K562 (cell line): Measurements from ENCODE around the gene BAIAP3. TPM values are rescaled to one million over a fixed set of nuclear protein-coding genes. Genes with fewer than 3 reads are reported as not detected.
A peak's percentile ranks its signal among the peaks of the same experiment; 100 is the strongest.

Experiments used
- ARID3A ChIP-seq: IDR thresholded peaks from 2 replicates; pipeline ENCODE4 v1.6.1; 2012; ENCODE audit warnings: low read depth, low read length, improper control_type of control experiment, borderline replicate concordance
- BCLAF1 ChIP-seq, 2 experiments: fragments of 450-650 bp in 1 of 2; IDR thresholded peaks; 2 replicates each; pipeline ENCODE4 v1.6.1; 2011 to 2017; ENCODE audit warnings: low read depth in 2 of 2, antibody characterized with exemption in 1 of 2, borderline replicate concordance in 1 of 2, low read length in 1 of 2, mild to moderate bottlenecking in 1 of 2, mixed read lengths in 1 of 2; ENCODE audit not compliant: control insufficient read depth in 1 of 2
- BCOR ChIP-seq: fragments of 450-650 bp; IDR thresholded peaks from 2 replicates; pipeline ENCODE4 v1.6.1; 2016
- FOXA1 ChIP-seq: fragments of 450-650 bp; IDR thresholded peaks from 2 replicates; pipeline ENCODE4 v1.6.1; 2016; ENCODE audit warnings: mild to moderate bottlenecking, borderline replicate concordance
- HBP1 ChIP-seq: fragments of 450-650 bp; formaldehyde crosslinking; IDR thresholded peaks from 2 replicates; pipeline ENCODE4 v1.4.0; 2022; ENCODE audit warnings: missing genetic modification characterization
- HIVEP1 ChIP-seq: fragments of 250-450 bp; sonication (Bioruptor Pico); IDR thresholded peaks from 2 replicates; pipeline ENCODE4 v1.4.0; 2020; ENCODE audit warnings: mild to moderate bottlenecking
- NCOR1 ChIP-seq: fragments of 450-650 bp; IDR thresholded peaks from 2 replicates; pipeline ENCODE4 v1.6.1; 2016; ENCODE audit warnings: mild to moderate bottlenecking, moderate library complexity
- NEUROD1 ChIP-seq: fragments of 150-350 bp; IDR thresholded peaks from 2 replicates; pipeline ENCODE4 v1.6.1; 2014; ENCODE audit warnings: borderline replicate concordance, low read length, low read depth; ENCODE audit not compliant: partially characterized antibody
- PBX2 ChIP-seq, 2 experiments: IDR thresholded peaks in 1 of 2; conservative IDR thresholded peaks in 1 of 2; 2 replicates each; pipeline ENCODE4 v1.6.1; 2016; ENCODE audit warnings: low read depth in 2 of 2, mild to moderate bottlenecking in 1 of 2, missing compliant biosample characterization in 1 of 2, missing genetic modification characterization in 1 of 2, moderate library complexity in 1 of 2
- PCBP1 ChIP-seq: fragments of 200-400 bp; formaldehyde crosslinking; IDR thresholded peaks from 2 replicates; pipeline ENCODE4 v1.6.1; 2018; ENCODE audit warnings: mild to moderate bottlenecking, low read depth, low read length; ENCODE audit not compliant: poor library complexity, severe bottlenecking
- POLR2G ChIP-seq: fragments of 200-400 bp; formaldehyde crosslinking; IDR thresholded peaks from 2 replicates; pipeline ENCODE4 v1.6.1; 2017; ENCODE audit warnings: low read depth, mild to moderate bottlenecking, antibody characterized with exemption, low read length, moderate library complexity
- RNF2 ChIP-seq: sonication (generic); IDR thresholded peaks from 2 replicates; pipeline ENCODE4 v1.6.1; 2016
- SRSF1 ChIP-seq: fragments of 200-400 bp; formaldehyde crosslinking; IDR thresholded peaks from 2 replicates; pipeline ENCODE4 v1.6.1; 2017; ENCODE audit warnings: mild to moderate bottlenecking, low read depth, low read length, moderate library complexity
- THRA ChIP-seq: fragments of 450-650 bp; IDR thresholded peaks from 2 replicates; pipeline ENCODE4 v1.6.1; 2017; ENCODE audit warnings: mild to moderate bottlenecking, moderate library complexity
- ZC3H11A ChIP-seq: IDR thresholded peaks from 2 replicates; pipeline ENCODE4 v1.6.1; 2012; ENCODE audit warnings: low read depth, low read length, improper control_type of control experiment
- ZNF764 ChIP-seq: fragments of 250-450 bp; sonication (Bioruptor Pico); IDR thresholded peaks from 2 replicates; pipeline ENCODE4 v1.4.0; 2020; ENCODE audit warnings: low read depth, mild to moderate bottlenecking, moderate library complexity
- polyA plus RNA-seq, 8 experiments: library from polyadenylated mRNA; depleted of rRNA in 4 of 8; stranded (reverse) in 5 of 8; unstranded in 3 of 8; fragments of >200 nt; fragmentation: Nextera tagmentation in 2 of 8; fragmentation: Illumina TruSeq in 1 of 8; extraction: Ambion mirVana in 2 of 8; extraction: Trizol in 1 of 8; gene quantifications; 2 replicates each; pipeline versions ENCODE4 v1.2.1 to v1.2.3, GENCODE V29; 2011 to 2014; ENCODE audit warnings: inconsistent platforms in 1 of 8, missing spikeins in 1 of 8
- total RNA-seq, 7 experiments: library from RNA; depleted of rRNA in 6 of 7; stranded (reverse); fragments of >200 nt in 6 of 7; fragmentation: Illumina TruSeq in 2 of 7; extraction: Trizol in 2 of 7; gene quantifications; 2 replicates each; pipeline versions ENCODE4 v1.2.1 to v1.2.3, GENCODE V29; 2011 to 2021; ENCODE audit warnings: low replicate concordance in 1 of 7

The BAIAP3 gene
- total and polyA plus RNA-seq, 9 of the 15 experiments (the other 6 are each of a cell fraction or from before 2014, with no cell fraction given), result 0.03 to 4.5 (median 0.57) TPM; not detected in 1

- TF ChIP-seq POLR2G (peak; percentile 60), PCBP1 (no peak), HIVEP1 (CRISPR knock-in tag) (no peak), THRA (no peak), SRSF1 (no peak), NEUROD1 (no peak), ARID3A (no peak), NCOR1 (no peak), FOXA1 (no peak), RNF2 (no peak), ZC3H11A (no peak), BCOR (no peak), ZNF764 (no peak), PBX2 (CRISPR knock-in tag; IDR thresholded peaks at IDR 0.05; ENCODE audit: low read depth) (no peak), PBX2 (tag; conservative IDR thresholded peaks at IDR 0.05; ENCODE audit: low read depth) (no peak), BCLAF1 (IDR thresholded peaks at IDR 0.05; ENCODE audit: borderline replicate concordance in 1 of 2, control insufficient read depth in 1 of 2, low read depth in 2 of 2, low read length in 1 of 2) (no peak), HBP1 (CRISPR knock-in tag) (no peak)
These were observed 32.6 kb upstream of the BAIAP3 start (continued) for GRCh38 chr16:1300664-1301476.
